ENCODE data around the gene C1orf53.
"Not testable (repeated sequence)": the region's sequence is repeated elsewhere in the genome, so short reads cannot be mapped to it uniquely, and the experiment has no call there.

The C1orf53 gene

DNA sequence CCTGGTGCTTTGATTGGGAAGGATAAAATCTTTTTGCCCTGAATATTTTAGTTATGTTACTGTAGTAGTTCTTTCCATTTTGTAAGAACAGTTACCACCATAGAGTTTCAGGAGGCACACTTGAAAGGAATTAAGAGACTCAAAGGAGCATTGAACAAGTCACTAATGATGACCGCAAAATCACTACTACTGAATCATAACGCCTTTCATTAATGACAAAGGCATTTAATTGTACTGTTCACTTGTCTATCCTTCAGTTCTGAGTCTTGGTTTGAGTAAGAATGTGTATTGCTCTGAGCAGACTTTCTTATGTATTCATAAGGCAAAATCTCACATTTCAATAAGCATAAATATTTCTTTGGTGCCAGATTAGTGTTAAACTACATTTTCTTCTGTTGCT, 39.6 kb downstream of the C1orf53 start:
- TF ChIP-seq, protein P1, sequence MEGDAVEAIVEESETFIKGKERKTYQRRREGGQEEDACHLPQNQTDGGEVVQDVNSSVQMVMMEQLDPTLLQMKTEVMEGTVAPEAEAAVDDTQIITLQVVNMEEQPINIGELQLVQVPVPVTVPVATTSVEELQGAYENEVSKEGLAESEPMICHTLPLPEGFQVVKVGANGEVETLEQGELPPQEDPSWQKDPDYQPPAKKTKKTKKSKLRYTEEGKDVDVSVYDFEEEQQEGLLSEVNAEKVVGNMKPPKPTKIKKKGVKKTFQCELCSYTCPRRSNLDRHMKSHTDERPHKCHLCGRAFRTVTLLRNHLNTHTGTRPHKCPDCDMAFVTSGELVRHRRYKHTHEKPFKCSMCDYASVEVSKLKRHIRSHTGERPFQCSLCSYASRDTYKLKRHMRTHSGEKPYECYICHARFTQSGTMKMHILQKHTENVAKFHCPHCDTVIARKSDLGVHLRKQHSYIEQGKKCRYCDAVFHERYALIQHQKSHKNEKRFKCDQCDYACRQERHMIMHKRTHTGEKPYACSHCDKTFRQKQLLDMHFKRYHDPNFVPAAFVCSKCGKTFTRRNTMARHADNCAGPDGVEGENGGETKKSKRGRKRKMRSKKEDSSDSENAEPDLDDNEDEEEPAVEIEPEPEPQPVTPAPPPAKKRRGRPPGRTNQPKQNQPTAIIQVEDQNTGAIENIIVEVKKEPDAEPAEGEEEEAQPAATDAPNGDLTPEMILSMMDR (IDR thresholded peaks at IDR 0.05; ENCODE audit: low read depth, low read length, missing control alignments) = no peak
- H3K4me3 ChIP-seq (ENCODE audit: low read depth, low read length) = no peak overlapping the region
- in situ Hi-C loops (cut with HindIII; ENCODE audit: low sequenced_read_pairs) = no loop called here
- no peak for DNase-seq (ENCODE audit: low read depth)

DNA sequence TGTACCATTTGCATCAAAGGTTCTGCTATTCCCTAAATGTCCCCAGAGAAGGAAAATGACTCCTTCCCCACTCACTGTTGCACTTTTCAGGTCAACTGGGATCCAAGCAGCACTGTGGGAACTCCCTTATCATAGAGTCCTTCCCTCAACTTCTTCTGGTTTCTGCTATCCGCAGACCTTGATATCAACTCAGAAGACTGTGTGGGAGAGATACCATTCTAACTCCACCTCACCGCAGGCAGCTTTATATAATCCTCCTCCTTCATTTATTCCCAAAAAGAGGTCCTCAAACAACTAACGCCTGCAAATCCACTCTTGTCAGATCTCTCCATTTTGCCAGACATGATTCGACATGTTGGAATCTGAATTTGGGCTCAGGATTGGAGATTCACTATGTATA, 42.1 kb downstream of the C1orf53 start:
- in situ Hi-C loops (cut with HindIII; ENCODE audit: low sequenced_read_pairs) = no loop called here
- H3K4me3 ChIP-seq (ENCODE audit: low read depth, low read length) = no peak overlapping the region
- DNase-seq (ENCODE audit: low read depth) = no peak
- TF ChIP-seq, protein P1 (IDR thresholded peaks at IDR 0.05; ENCODE audit: low read depth, low read length, missing control alignments) = no peak

DNA sequence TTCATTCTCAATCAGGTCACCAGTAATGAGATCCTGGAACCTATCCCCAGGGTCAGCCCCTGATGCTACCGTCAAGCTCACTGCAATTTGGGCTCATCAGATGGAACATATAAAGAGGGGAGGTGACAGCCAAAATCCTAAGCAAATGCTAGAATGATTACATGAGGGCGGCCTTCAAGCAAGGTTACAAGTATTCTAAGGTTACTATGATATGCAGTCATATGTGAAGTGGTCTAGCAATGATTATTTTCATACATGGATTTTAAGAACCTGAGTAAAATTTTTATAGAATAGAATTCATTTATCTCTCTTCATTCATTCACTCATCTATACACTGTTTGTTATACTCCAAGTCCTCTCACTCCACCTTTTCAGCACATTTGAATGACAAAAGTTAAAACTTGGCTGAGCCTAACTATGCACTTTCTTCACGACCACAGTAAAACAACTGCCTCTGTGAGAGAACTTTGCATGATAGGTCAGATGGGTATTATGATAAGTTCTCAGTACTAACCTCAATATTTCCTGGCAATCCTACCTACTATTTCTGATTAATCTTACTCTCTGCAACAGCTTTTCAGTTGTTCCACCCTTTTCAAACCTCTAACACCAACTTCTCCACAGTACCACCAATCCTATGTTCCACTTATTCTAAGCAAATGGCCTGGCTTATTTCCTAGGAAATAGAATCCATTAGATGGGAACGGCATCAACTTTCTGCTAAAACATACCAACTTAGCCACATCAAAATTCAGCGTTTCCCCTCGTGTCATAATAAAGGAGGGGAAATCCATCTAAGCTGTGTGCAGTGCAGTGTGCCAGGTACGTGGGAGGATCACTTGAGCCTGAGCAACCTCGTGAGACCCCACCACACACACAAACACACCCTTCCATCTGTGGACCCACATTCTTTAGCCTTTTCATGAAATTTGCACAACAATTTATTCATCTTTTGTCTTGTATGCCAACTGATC, 46.8 kb downstream of the C1orf53 start:
- DNase-seq (ENCODE audit: low read depth) = no peak
- no peak overlapping the region for H3K4me3 ChIP-seq (ENCODE audit: low read depth, low read length)
- in situ Hi-C loops (cut with HindIII; ENCODE audit: low sequenced_read_pairs) = no loop called here
- TF ChIP-seq, protein P1 (IDR thresholded peaks at IDR 0.05; ENCODE audit: low read depth, low read length, missing control alignments) = no peak

DNA sequence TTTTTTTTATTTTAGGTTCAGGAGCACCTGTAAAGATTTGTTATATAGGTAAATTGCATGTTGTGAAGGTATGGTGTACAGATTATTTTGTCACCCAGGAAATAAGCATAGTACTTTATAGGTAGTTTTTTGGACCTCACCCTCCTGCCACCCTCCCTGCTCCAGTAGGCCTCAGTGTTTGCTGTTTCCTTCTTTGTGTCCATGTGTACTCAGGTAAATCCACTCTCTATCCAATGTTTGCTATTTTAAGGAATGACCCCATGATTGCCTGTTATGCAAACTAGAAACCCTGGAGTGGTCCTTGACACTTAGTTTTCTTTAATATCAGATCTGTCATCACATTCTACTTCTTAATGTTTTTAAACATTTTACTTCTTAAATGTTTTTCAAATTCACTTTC, 48.7 kb downstream of the C1orf53 start:
- TF ChIP-seq, protein P1 (IDR thresholded peaks at IDR 0.05; ENCODE audit: low read depth, low read length, missing control alignments) = no peak
- no peak for DNase-seq (ENCODE audit: low read depth)
- in situ Hi-C loops (cut with HindIII; ENCODE audit: low sequenced_read_pairs) = no loop called here
- no peak overlapping the region for H3K4me3 ChIP-seq (ENCODE audit: low read depth, low read length)

DNA sequence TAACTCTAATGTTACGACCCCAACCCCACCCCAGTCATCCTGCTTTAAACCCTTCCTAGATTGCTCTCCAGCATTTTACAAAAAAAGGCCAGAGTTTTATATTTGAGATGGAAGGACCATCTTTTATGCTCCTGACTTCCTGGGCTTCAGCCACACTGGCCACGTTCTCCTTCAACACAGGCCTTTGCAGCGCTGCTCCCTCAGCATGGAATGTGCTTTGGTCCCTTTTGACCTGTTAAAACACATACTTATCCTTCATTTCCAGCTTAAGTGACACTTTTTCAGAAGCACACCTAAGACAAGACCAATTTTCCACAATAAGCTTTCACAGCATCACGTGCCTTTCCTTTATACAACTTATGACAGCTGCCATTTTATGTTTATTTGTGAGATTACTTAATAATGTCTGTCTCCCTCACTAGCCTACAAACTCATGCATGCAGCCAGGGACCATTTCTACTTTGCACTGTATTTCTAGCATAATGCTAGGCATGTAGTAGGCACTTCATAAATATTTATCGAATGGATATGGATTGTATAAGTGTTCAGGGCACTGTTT, 49.3 kb downstream of the C1orf53 start:
- in situ Hi-C loops (cut with HindIII; ENCODE audit: low sequenced_read_pairs) = no loop called here
- H3K4me3 ChIP-seq (ENCODE audit: low read depth, low read length) = no peak overlapping the region
- TF ChIP-seq, protein P1 (IDR thresholded peaks at IDR 0.05; ENCODE audit: low read depth, low read length, missing control alignments) = no peak
- DNase-seq (ENCODE audit: low read depth) = no peak

DNA sequence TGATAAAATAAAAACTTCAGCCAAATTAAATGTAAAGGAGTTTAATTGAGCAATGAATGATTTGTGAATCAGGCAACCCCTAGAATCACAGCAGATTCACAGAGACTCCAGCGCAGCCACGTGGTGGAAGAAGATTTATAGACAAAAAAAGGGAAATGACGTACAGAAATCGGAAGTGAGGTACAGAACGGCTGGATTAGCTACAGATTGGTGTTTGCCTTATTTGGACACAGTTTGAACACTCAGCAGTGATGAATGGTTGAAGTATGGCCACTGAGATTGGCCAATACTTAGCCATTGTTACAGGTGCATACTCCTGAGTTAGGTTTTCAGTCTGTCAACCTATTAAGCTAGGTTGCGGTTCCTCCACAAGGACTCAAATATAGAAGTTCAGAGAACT, 51.0 kb downstream of the C1orf53 start:
- in situ Hi-C loops (cut with HindIII; ENCODE audit: low sequenced_read_pairs); DNase-seq (ENCODE audit: low read depth); H3K4me3 ChIP-seq (ENCODE audit: low read depth, low read length): not testable (repeated sequence)

Data from astrocyte of the cerebellum (primary cell).